ENCODE data around the gene EPN3.

Gene EPN3

GRCh38 chr17:50505591-50506130 is 26.9 kb upstream of the EPN3 start:
- no peak for TF ChIP-seq EZH2phosphoT487 (IDR thresholded peaks at IDR 0.05; ENCODE audit: borderline replicate concordance)
- TF ChIP-seq CTCF (conservative IDR thresholded peaks at IDR 0.05; ENCODE audit: low read length), result no peak
- H3K36me3 ChIP-seq (ENCODE audit: insufficient read depth, low read length), result no peaks in the 10 kb centered on the region
- H3K9me2 ChIP-seq (replicated peaks; ENCODE audit: low read depth, low read length), result no peaks in the 10 kb centered on the region
- H3K9me3 ChIP-seq (ENCODE audit: insufficient read depth, low read depth, low read length), result no peaks in the 10 kb centered on the region
- H3K4me1 ChIP-seq (ENCODE audit: insufficient read depth, low read length, poor library complexity, severe bottlenecking), result peaks cover 5% of the 10 kb centered on the region
- H3K4me2 ChIP-seq (ENCODE audit: low read depth, low read length, poor library complexity, severe bottlenecking), result no peak overlapping the region
- no peaks in the 10 kb centered on the region for H4K20me1 ChIP-seq (ENCODE audit: insufficient read depth, low read length, poor library complexity, severe bottlenecking)
- no peak overlapping the region for H3K4me3 ChIP-seq (ENCODE audit: low read length, poor library complexity, severe bottlenecking)
- H3F3A ChIP-seq (ENCODE audit: low read depth), result no peaks in the 10 kb centered on the region
- no peak overlapping the region for H3K9ac ChIP-seq (ENCODE audit: low read depth, low read length, poor library complexity, severe bottlenecking)
- no peaks in the 10 kb centered on the region for H3K27me3 ChIP-seq (ENCODE audit: insufficient read depth, low read length, poor library complexity, severe bottlenecking)
- H2AFZ ChIP-seq (ENCODE audit: low read length), result no peak overlapping the region; the same call in 1 of the 2 replicates
- H3K79me2 ChIP-seq (ENCODE audit: insufficient read depth, low read length), result no peaks in the 10 kb centered on the region

GRCh38 chr17:50506298-50506697 is 26.2 kb upstream of the EPN3 start:
- no peaks in the 10 kb centered on the region for H3K79me2 ChIP-seq (ENCODE audit: insufficient read depth, low read length)
- H3K4me2 ChIP-seq (ENCODE audit: low read depth, low read length, poor library complexity, severe bottlenecking), result no peak overlapping the region
- no peaks in the 10 kb centered on the region for H3F3A ChIP-seq (ENCODE audit: low read depth)
- H3K4me3 ChIP-seq (ENCODE audit: low read length, poor library complexity, severe bottlenecking), result no peak overlapping the region
- H3K9me3 ChIP-seq (ENCODE audit: insufficient read depth, low read depth, low read length), result no peaks in the 10 kb centered on the region
- H3K4me1 ChIP-seq (ENCODE audit: insufficient read depth, low read length, poor library complexity, severe bottlenecking), result peaks cover 5% of the 10 kb centered on the region
- H2AFZ ChIP-seq (ENCODE audit: low read length), result no peak overlapping the region
- H4K20me1 ChIP-seq (ENCODE audit: insufficient read depth, low read length, poor library complexity, severe bottlenecking), result no peaks in the 10 kb centered on the region
- no peaks in the 10 kb centered on the region for H3K9me2 ChIP-seq (replicated peaks; ENCODE audit: low read depth, low read length)
- H3K36me3 ChIP-seq (ENCODE audit: insufficient read depth, low read length), result no peaks in the 10 kb centered on the region
- H3K27me3 ChIP-seq (ENCODE audit: insufficient read depth, low read length, poor library complexity, severe bottlenecking), result no peaks in the 10 kb centered on the region
- no peak for TF ChIP-seq CTCF (conservative IDR thresholded peaks at IDR 0.05; ENCODE audit: low read length)
- no peak for TF ChIP-seq EZH2phosphoT487 (IDR thresholded peaks at IDR 0.05; ENCODE audit: borderline replicate concordance)
- H3K9ac ChIP-seq (ENCODE audit: low read depth, low read length, poor library complexity, severe bottlenecking), result no peak overlapping the region

- Histone ChIP-seq H3K4me2 (ENCODE audit: low read depth, low read length, poor library complexity, severe bottlenecking) (peak within 1 kb of the TSS; percentile 73), H3F3A (ENCODE audit: low read depth) (no peaks in the 10 kb centered on the region), H3K4me1 (ENCODE audit: insufficient read depth, low read length, poor library complexity, severe bottlenecking) (peaks cover 5% of the 10 kb centered on the region), H3K4me3 (ENCODE audit: low read length, poor library complexity, severe bottlenecking) (peak within 1 kb of the TSS; percentile 75), H3K9me2 (replicated peaks; ENCODE audit: low read depth, low read length) (no peaks in the 10 kb centered on the region), H3K9me3 (ENCODE audit: insufficient read depth, low read depth, low read length) (no peaks in the 10 kb centered on the region), H3K27me3 (ENCODE audit: insufficient read depth, low read length, poor library complexity, severe bottlenecking) (no peaks in the 10 kb centered on the region), H3K9ac (ENCODE audit: low read depth, low read length, poor library complexity, severe bottlenecking) (peak within 1 kb of the TSS; percentile 59), H4K20me1 (ENCODE audit: insufficient read depth, low read length, poor library complexity, severe bottlenecking) (no peaks in the 10 kb centered on the region), H3K79me2 (ENCODE audit: insufficient read depth, low read length) (no peaks in the 10 kb centered on the region), H2AFZ (ENCODE audit: low read length) (peak within 1 kb of the TSS; percentile 94), H3K36me3 (ENCODE audit: insufficient read depth, low read length) (no peaks in the 10 kb centered on the region)
- no peak for TF ChIP-seq EZH2phosphoT487 (IDR thresholded peaks at IDR 0.05; ENCODE audit: borderline replicate concordance)
- TF ChIP-seq CTCF (conservative IDR thresholded peaks at IDR 0.05; ENCODE audit: low read length), result 0 out of 2 replicates have a peak, but pooled peaks have one; percentile 13
Observed at GRCh38 chr17:50507871-50508572, 24.5 kb upstream of the EPN3 start, which contains the start of gene MYCBPAP. MYCBPAP (plus strand) TSS chr17:50508439; CDS start chr17:50508675, 236 bp downstream.

Data from Loucy (cell line).